SK-N-SH (cell line): Measurements from ENCODE around the gene SLC5A1. TPM values are rescaled to one million over a fixed set of nuclear protein-coding genes. Genes with fewer than 3 reads are reported as not detected.

Experiments
- CTCF ChIA-PET: fragments of 300-600, 350-600 bp; formaldehyde crosslinking; extraction: SDS; loops from one replicate; lab custom pipeline; 2021; lab: Yijun Ruan, JAX
- POLR2A ChIA-PET: fragments of 350-600 bp; sonication (Branson Sonifier 250); formaldehyde crosslinking; extraction: SDS; loops from one replicate; lab custom pipeline; 2020; ENCODE audit warnings: antibody characterized with exemption, inconsistent platforms; lab: Yijun Ruan, JAX
- DNase-seq: peaks from one replicate; pipeline ENCODE4 v3.0.0; 2012
- H2AFZ ChIP-seq: fragments of 200-600 bp; sonication (generic); 2 replicates; pipeline ENCODE4 v1.8.1; 2016; ENCODE audit warnings: antibody characterized with exemption, mild to moderate bottlenecking, low read depth
- H3F3A ChIP-seq: fragments of 200-600 bp; sonication (generic); replicated peaks from 2 replicates; pipeline ENCODE3; 2016; ENCODE audit warnings: antibody characterized with exemption, mild to moderate bottlenecking; ENCODE audit not compliant: insufficient read depth
- H3K27ac ChIP-seq, 2 experiments: fragments of 200-500 bp in 1 of 2; fragments of 200-600 bp in 1 of 2; sonication (Bioruptor generic) in 1 of 2; sonication (generic), shearing (Covaris generic) in 1 of 2; 2 replicates each; pipeline versions ENCODE4 v1.5.1 to v1.6.1; 2014 to 2016; ENCODE audit warnings: low read depth in 2 of 2, inconsistent platforms in 1 of 2, low read length in 1 of 2, mild to moderate bottlenecking in 1 of 2, mixed read lengths in 1 of 2
- H3K27me3 ChIP-seq: fragments of 200-600 bp; sonication (generic), shearing (Covaris generic); 2 replicates; pipeline ENCODE4 v1.6.1; 2016; ENCODE audit warnings: mixed run types; ENCODE audit not compliant: insufficient read depth
- H3K36me3 ChIP-seq, 2 experiments: fragments of 200-500 bp in 1 of 2; fragments of 200-600 bp in 1 of 2; sonication (Bioruptor generic) in 1 of 2; sonication (generic) in 1 of 2; replicated peaks in 1 of 2; 2 replicates each; pipeline versions ENCODE3 to v1.5.1; 2014 to 2016; ENCODE audit warnings: low read length in 1 of 2, mild to moderate bottlenecking in 1 of 2; ENCODE audit not compliant: insufficient read depth in 2 of 2, control insufficient read depth in 1 of 2
- H3K4me1 ChIP-seq, 2 experiments: fragments of 200-500 bp in 1 of 2; fragments of 200-600 bp in 1 of 2; sonication (Bioruptor generic) in 1 of 2; sonication (generic), shearing (Covaris generic) in 1 of 2; 2 replicates each; pipeline versions ENCODE4 v1.5.1 to v1.6.1; 2014 to 2016; ENCODE audit warnings: low read depth in 1 of 2, low read length in 1 of 2, mixed run types in 1 of 2; ENCODE audit not compliant: insufficient read depth in 2 of 2, control insufficient read depth in 1 of 2
- H3K4me2 ChIP-seq: fragments of 200-600 bp; sonication (generic), shearing (Covaris generic); 2 replicates; pipeline ENCODE4 v1.6.1; 2017; ENCODE audit warnings: mixed run types
- H3K4me3 ChIP-seq, 2 experiments: fragments of 200-500 bp in 1 of 2; fragments of 200-600 bp in 1 of 2; sonication (Bioruptor generic) in 1 of 2; sonication (generic), shearing (Covaris generic) in 1 of 2; 2 replicates each; pipeline versions ENCODE4 v1.5.1 to v1.8.1; 2014 to 2016; ENCODE audit warnings: low read depth in 2 of 2, inconsistent platforms in 1 of 2, low read length in 1 of 2, mild to moderate bottlenecking in 1 of 2, mixed read lengths in 1 of 2, moderate library complexity in 1 of 2
- H3K79me2 ChIP-seq: fragments of 200-600 bp; sonication (generic); 2 replicates; pipeline ENCODE4 v1.8.1; 2017; ENCODE audit warnings: mild to moderate bottlenecking; ENCODE audit not compliant: insufficient read depth
- H3K9ac ChIP-seq: fragments of 200-600 bp; sonication (generic); 2 replicates; pipeline ENCODE4 v1.6.1; 2017; ENCODE audit warnings: mixed run types
- H3K9me2 ChIP-seq: fragments of 200-600 bp; sonication (generic); 2 replicates; pipeline ENCODE4 v1.6.1; 2017; ENCODE audit warnings: mixed run types
- H3K9me3 ChIP-seq: fragments of 200-600 bp; sonication (generic); 2 replicates; pipeline ENCODE4 v1.6.1; 2017; ENCODE audit warnings: mixed run types, mild to moderate bottlenecking, moderate library complexity
- H4K20me1 ChIP-seq: fragments of 200-600 bp; sonication (generic); 2 replicates; pipeline ENCODE4 v1.6.1; 2017; ENCODE audit warnings: mild to moderate bottlenecking, mixed run types; ENCODE audit not compliant: insufficient read depth
- CHD2 ChIP-seq: fragments of 150-350 bp; IDR thresholded peaks from 2 replicates; pipeline ENCODE4 v1.6.1; 2018; ENCODE audit warnings: low read length; ENCODE audit not compliant: partially characterized antibody
- ELF1 ChIP-seq: IDR thresholded peaks from 2 replicates; pipeline ENCODE4 v1.4.0; 2012
- EZH2phosphoT487 ChIP-seq: fragments of 200-600 bp; sonication (generic); IDR thresholded peaks from 2 replicates; pipeline ENCODE4 v1.6.1; 2017; ENCODE audit warnings: low read depth, mixed run types, mild to moderate bottlenecking, antibody characterized with exemption, moderate library complexity, borderline replicate concordance
- FOSL2 ChIP-seq: IDR thresholded peaks from 2 replicates; pipeline ENCODE4 v1.4.0; 2012; ENCODE audit warnings: low read depth, mild to moderate bottlenecking, moderate library complexity, borderline replicate concordance
- MAX ChIP-seq: IDR thresholded peaks from 2 replicates; pipeline ENCODE4 v1.4.0; 2012; ENCODE audit warnings: low read depth
- NFIC ChIP-seq: IDR thresholded peaks from 2 replicates; pipeline ENCODE4 v1.4.0; 2012; ENCODE audit warnings: borderline replicate concordance
- NRF1 ChIP-seq: IDR thresholded peaks from 2 replicates; pipeline ENCODE4 v1.6.1; 2012; ENCODE audit warnings: low read depth, mild to moderate bottlenecking, low read length
- POLR2AphosphoS5 ChIP-seq: IDR thresholded peaks from 2 replicates; pipeline ENCODE4 v1.6.1; 2012; ENCODE audit warnings: low read depth, low read length
- RAD21 ChIP-seq: IDR thresholded peaks from 2 replicates; pipeline ENCODE4 v1.6.1; 2012; ENCODE audit warnings: mild to moderate bottlenecking, low read length
- REST ChIP-seq: IDR thresholded peaks from 2 replicates; pipeline ENCODE4 v1.6.1; 2012; ENCODE audit warnings: mild to moderate bottlenecking, low read depth, low read length, moderate library complexity
- RFX5 ChIP-seq: IDR thresholded peaks from 2 replicates; pipeline ENCODE4 v1.6.1; 2012; ENCODE audit warnings: mild to moderate bottlenecking, improper control_type of control experiment, low read length
- RXRA ChIP-seq: IDR thresholded peaks from 2 replicates; pipeline ENCODE4 v1.4.0; 2012; ENCODE audit warnings: low read depth, mild to moderate bottlenecking, borderline replicate concordance
- SMC3 ChIP-seq: IDR thresholded peaks from 2 replicates; pipeline ENCODE4 v1.6.1; 2012; ENCODE audit warnings: low read depth, low read length, improper control_type of control experiment
- TCF12 ChIP-seq: IDR thresholded peaks from 2 replicates; pipeline ENCODE4 v1.4.0; 2012
- TEAD4 ChIP-seq: IDR thresholded peaks from 2 replicates; pipeline ENCODE4 v1.4.0; 2012; ENCODE audit warnings: mild to moderate bottlenecking, borderline replicate concordance; ENCODE audit not compliant: insufficient read depth
- WGBS: methylation state at CpG from one replicate; pipeline ENCODE4 v1.1.6; 2017; ENCODE audit warnings: low lambda C conversion rate; 5-methylcytosine and 5-hydroxymethylcytosine counted together
- polyA plus RNA-seq, 3 experiments: library from polyadenylated mRNA; depleted of rRNA; stranded (reverse); fragments of >200 nt; gene quantifications; 2 replicates each; pipeline ENCODE4 v1.2.3, GENCODE V29; 2012
- TF ChIP-seq, protein P1 (sequence below): IDR thresholded peaks from 2 replicates; pipeline ENCODE4 v1.4.0; 2012; ENCODE audit warnings: low read depth, borderline replicate concordance
- TF ChIP-seq, protein P2 (sequence below): IDR thresholded peaks from 2 replicates; pipeline ENCODE4; 2012
- TF ChIP-seq, protein P3 (sequence below): fragments of 200-600 bp; sonication (generic); IDR thresholded peaks from 2 replicates; pipeline ENCODE4 v1.6.1; 2017; ENCODE audit warnings: antibody characterized with exemption, mild to moderate bottlenecking, moderate library complexity

SLC5A1 gene
- polyA plus RNA-seq, 1 of the 3 experiments (the other 2 are of a cell fraction) = not detected

- no peak for TF ChIP-seq CHD2
- TF ChIP-seq FOSL2 = no peak
- TF ChIP-seq, protein P1, sequence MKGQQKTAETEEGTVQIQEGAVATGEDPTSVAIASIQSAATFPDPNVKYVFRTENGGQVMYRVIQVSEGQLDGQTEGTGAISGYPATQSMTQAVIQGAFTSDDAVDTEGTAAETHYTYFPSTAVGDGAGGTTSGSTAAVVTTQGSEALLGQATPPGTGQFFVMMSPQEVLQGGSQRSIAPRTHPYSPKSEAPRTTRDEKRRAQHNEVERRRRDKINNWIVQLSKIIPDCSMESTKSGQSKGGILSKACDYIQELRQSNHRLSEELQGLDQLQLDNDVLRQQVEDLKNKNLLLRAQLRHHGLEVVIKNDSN = no peak
- TF ChIP-seq TEAD4 = no peak
- no peak for TF ChIP-seq RFX5
- TF ChIP-seq ELF1 = no peak
- TF ChIP-seq, protein P2, sequence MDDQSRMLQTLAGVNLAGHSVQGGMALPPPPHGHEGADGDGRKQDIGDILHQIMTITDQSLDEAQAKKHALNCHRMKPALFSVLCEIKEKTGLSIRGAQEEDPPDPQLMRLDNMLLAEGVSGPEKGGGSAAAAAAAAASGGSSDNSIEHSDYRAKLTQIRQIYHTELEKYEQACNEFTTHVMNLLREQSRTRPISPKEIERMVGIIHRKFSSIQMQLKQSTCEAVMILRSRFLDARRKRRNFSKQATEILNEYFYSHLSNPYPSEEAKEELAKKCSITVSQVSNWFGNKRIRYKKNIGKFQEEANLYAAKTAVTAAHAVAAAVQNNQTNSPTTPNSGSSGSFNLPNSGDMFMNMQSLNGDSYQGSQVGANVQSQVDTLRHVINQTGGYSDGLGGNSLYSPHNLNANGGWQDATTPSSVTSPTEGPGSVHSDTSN = no peak
- TF ChIP-seq REST = no peak
- TF ChIP-seq MAX = no peak
- no peak for TF ChIP-seq RXRA
- no peak for TF ChIP-seq NRF1
- no peak for TF ChIP-seq POLR2AphosphoS5
- TF ChIP-seq NFIC = no peak
- no peak for TF ChIP-seq EZH2phosphoT487
- TF ChIP-seq RAD21 = no peak
- no peak for TF ChIP-seq TCF12
- TF ChIP-seq, protein P3, sequence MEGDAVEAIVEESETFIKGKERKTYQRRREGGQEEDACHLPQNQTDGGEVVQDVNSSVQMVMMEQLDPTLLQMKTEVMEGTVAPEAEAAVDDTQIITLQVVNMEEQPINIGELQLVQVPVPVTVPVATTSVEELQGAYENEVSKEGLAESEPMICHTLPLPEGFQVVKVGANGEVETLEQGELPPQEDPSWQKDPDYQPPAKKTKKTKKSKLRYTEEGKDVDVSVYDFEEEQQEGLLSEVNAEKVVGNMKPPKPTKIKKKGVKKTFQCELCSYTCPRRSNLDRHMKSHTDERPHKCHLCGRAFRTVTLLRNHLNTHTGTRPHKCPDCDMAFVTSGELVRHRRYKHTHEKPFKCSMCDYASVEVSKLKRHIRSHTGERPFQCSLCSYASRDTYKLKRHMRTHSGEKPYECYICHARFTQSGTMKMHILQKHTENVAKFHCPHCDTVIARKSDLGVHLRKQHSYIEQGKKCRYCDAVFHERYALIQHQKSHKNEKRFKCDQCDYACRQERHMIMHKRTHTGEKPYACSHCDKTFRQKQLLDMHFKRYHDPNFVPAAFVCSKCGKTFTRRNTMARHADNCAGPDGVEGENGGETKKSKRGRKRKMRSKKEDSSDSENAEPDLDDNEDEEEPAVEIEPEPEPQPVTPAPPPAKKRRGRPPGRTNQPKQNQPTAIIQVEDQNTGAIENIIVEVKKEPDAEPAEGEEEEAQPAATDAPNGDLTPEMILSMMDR = no peak
- TF ChIP-seq SMC3 = no peak
- no peak for DNase-seq
- H3F3A ChIP-seq = no peaks in the 10 kb centered on the region
- no peak overlapping the region for H3K4me2 ChIP-seq
- H3K79me2 ChIP-seq = no peaks in the 10 kb centered on the region
- ChIA-PET CTCF (interaction anchor here (1.2 to 1.8 kb wide), 2 partner anchors 8 to 66 kb away, joined by 4 to 5 read pairs; no protein-coding TSS in a partner anchor), POLR2A (no interaction called here)
- H3K27ac ChIP-seq = no peak overlapping the region
- no peaks in the 10 kb centered on the region for H3K9me3 ChIP-seq
- no peaks in the 10 kb centered on the region for H3K9me2 ChIP-seq
- H4K20me1 ChIP-seq = no peaks in the 10 kb centered on the region
- no peak overlapping the region for H2AFZ ChIP-seq
- H3K9ac ChIP-seq = no peak overlapping the region
- H3K27me3 ChIP-seq = peaks cover 8% of the 10 kb centered on the region; the same call in 1 of the 2 replicates
- H3K4me1 ChIP-seq = peaks cover 0 to 18% of the 10 kb centered on the region in 2 experiments; a peak in 1 of 4 replicates
- WGBS = 72% methylated on average over 9 of the region's 9 CpGs
- H3K36me3 ChIP-seq = no peaks in the 10 kb centered on the region
- no peak overlapping the region for H3K4me3 ChIP-seq
Observed at GRCh38 chr22:32043391-32043790, 330 bp downstream of the SLC5A1 start.
